ENCODE measurements around the gene HDAC10.

Gene HDAC10

DNA sequence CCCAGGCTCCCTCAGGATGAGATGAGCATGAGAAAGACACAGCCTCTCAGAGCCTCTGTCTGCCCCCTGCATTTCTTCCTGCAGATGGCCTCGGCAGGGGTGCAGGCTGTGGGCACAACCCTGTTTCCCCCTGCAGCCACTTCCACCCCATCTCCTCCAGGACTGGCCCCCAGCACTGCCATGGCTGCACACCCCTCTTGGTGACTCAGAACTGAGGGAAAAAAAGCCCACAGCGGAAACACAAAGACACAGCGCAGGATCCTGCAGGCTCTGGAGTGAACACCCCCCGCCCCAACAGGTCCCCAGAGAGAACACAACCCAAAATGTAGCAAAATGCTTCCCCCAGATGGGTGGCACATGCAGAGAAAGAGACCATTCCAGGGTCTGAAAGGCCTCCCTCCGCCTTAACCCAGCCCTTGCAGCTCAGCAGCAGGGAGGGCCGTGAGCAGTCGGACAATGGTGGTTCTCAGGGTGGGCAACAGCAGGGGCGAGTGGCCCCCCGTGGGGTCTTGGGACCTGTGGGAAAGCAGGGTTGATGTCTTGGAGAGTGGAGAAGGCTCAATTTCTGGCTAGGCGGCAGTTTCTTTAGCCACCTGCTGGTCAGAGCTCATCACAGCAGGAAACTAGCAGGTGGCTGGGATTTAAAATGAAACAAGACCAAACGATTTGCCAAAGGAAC lies 14.2 kb downstream of the HDAC10 start:
- DNase-seq (ENCODE audit: low read depth): no peak

DNA sequence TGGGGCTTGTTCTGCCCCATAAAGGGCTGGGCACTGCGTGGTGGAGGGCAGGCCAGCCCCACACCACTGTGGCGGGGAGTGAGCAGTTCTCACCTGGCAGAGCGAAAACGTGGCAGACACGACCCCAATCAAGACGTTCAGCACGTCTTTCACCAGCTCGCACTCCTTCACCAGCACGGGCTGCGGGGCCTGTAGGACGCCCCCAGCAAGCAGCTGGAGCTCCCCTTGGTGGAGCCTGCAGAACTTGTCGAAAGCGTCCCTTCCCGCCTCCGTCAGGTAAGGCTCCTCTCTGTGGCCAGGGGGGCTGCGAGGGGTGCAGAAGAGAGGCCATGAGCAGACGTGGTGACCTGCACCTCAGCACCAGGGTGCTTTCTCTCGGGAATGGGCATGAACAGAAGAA lies 17.8 kb downstream of the HDAC10 start:
- no peak for DNase-seq (ENCODE audit: low read depth)

DNA sequence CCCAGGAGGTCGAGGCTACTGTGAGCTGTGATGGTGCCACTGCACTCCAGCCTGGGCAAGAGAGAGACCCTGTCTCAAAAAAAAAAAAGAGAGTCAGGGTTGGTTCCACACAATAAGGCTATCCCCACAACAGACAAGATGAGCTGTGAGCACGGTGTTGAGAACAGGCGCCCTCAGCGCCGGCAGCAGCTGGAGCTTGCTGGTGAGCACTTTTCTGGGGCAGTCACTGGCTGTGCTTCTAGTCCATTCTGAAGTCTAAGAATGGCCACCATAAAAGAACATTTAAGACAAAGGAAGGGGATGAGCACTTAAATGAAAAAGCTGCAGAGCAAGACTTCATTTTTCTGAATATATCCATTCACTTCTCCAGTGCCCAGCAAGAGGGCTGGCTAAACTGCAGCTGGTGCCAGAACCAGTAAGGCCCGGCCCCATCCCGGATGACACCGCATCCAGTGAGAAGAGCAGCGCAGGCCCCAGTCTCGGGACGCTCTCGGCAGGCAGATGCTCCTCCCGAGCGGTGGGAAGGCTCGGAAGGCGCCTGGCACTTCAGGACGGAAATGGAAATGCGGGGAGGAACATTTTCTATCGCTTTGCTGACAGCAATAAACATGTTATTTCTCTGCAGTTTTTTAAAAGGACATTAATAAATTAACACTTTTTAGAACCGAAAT lies 18.4 kb downstream of the HDAC10 start:
- DNase-seq (ENCODE audit: low read depth): no peak

DNA sequence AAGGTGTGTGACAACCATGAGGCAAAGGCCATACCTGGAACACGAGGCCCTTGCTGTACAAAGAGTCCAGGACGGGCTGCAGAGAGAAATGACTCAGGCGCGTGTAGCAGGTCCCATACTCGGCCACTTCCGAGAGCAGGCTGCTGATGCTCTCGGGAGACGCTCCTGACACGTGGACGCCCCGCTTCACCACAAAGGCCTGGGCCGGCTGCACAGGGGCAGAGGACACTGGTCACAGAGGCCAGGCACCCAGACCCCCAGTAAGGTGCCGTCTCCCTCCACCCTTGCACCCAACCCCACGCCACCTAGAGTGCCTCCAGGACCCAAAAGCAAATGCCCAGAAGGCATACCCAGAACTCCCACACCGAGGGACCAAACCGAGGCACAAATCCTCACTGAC lies 21.7 kb downstream of the HDAC10 start:
- no peak for DNase-seq (ENCODE audit: low read depth)

DNA sequence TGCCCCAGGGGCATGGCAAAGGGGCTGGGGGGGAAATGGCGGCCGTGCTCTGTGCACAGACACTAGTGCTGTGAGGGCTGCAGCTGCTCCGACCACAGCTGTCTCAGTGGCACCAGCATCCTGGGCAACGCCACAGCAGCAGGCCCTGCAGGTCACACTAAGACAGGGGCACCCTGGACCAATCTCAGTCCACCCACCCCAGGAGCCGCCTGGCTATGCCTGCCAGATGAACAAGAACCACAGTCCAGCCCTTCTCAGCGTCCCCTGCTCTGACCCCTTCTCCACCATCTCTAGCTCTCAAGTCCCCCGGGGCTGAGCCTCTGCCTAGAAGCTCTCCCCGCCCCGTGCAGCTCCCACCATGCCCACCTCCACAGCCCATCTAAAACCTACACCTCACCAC lies 22.7 kb downstream of the HDAC10 start:
- DNase-seq (ENCODE audit: low read depth): no peak

DNA sequence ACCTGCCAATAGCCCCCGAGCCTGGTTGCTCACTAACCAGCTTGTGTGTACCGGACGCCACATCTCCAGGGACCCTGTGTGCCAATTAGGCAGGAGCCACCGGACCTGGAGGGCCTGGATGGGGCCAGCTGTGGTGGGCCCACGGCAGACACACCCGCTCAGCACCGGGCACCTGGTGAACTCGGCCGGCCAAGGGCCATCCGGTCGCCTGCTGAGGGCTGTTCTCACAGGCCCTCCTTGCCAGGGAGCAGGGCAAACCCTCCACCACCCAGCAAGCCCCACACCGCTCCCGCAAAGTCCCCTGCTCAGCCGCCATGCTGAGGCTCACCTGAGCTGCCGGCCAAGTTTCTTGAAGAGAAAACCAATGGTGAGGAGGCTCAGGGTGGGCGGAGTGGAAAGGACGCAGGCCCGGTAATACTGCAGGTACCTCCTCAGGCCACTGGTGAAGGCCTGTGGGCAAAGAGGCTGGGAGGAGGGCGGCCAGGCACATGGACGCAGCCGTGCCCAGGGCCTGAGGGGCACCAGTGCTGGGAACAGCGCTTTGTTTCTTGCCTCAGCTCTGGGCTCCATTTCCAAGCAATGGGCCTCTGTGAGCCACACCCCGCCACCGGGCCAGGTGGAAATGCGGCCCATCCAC lies 23.4 kb downstream of the HDAC10 start:
- DNase-seq (ENCODE audit: low read depth): no peak

DNA sequence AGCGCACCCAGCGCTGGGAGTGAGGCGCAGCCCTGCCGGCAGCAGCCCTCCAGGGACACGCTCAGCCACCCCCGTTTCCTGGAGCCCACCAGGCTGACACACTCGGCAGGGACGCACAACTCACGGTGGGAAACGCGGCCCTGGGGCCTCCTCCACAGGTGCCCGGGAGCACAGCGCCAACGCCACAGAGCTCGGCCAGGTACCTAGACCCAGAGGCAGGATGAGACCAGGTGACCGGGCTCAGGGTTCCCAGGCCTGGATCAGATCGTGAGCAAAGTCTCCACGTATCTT lies 24.2 kb downstream of the HDAC10 start:
- DNase-seq (ENCODE audit: low read depth): no peak

DNA sequence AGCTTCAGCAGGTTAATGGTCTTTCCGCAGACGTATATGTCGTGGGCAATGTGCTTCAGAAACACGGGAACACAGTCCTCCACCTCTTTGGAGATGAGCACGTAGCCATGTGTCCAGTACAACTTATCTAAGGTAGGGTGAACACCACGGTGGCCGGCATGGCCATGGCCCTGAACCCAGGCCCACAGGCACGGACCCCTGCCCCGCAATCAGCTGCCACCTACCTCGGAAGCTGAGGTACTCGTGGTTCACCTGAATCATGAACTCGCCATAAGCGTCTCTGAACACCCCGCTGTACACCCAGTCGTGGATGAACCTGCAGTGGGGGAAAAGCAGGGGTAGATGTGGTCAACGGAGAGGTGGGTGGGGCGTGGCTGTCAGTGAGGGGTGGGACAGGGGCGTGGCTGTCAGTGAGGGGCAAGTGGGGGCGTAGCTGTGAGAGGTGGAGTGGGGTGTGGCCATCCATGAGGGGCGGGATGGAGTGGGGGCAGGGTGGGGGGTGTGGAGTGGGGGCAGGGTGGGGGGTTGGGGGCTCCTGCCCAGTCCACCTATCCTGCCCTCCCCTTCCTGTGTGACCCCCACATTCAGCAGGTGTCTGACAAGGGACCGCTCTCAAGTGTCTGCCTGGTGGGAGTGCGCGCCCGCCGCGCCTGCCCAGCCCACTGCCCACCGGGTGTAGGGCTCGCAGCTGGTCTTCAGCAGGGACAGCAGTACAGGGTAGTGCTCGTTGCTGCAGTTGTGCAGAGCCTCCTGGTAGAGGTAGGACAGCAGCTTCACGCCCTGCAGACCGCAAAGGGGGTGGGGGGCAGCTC lies 24.8 kb downstream of the HDAC10 start:
- no peak for DNase-seq (ENCODE audit: low read depth)

DNA sequence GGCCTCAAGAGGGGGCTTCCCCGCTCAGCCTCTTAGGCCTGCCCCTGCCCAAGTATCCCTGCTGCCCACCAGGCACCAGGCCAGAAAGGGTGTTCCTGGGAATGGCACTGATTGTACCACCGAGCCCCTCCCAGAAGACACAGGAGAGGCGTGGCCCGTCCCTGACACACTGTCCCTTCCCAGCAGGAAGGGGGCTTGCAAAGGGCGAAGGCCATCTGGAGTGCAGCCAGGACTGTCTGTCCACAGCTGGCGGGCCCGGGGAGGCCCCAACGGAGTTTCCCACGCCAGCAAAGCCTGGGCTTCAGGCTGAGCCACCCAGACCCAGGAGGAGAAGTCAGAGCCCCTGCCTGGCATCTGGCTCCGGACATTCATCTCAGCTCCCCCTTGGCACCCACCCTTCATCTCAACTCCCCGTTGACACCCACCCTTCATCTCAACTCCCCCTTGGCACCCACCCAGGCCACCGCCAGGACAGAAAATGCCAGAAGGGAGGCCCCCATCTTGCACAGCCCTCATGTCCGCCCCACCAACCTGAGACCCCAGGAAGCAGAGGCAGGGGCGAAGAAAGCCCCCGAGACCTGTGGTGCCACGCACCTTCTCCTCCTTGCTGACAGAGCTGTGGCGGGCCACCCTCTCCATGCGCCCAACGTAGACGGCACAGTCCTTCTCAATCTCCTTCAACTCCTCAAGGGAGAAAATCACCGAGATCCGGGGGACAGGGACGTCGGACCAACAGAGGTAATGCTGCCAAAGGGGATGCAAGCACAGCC lies 25.7 kb downstream of the HDAC10 start:
- no peak for DNase-seq (ENCODE audit: low read depth)

DNA sequence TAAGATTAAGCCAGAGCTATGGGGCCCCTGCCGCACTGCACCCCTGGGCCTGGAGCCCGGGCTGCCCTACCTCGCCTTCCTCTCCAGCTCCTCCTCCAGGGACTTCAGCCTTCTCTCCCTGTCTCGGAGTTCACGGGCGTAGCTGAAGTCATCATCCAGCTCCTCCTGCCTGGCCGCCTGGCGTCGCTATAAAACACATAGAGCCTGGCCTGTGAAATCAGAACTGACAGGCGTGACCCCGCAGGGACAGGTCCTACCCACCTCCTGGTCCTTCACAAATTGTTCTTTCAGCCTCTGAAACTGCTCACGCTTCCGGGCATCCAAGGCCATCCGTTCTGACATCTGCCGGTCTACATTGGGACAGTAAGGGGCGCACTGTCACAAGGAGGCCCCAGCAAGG lies 27.0 kb downstream of the HDAC10 start:
- no peak for DNase-seq (ENCODE audit: low read depth)

DNA sequence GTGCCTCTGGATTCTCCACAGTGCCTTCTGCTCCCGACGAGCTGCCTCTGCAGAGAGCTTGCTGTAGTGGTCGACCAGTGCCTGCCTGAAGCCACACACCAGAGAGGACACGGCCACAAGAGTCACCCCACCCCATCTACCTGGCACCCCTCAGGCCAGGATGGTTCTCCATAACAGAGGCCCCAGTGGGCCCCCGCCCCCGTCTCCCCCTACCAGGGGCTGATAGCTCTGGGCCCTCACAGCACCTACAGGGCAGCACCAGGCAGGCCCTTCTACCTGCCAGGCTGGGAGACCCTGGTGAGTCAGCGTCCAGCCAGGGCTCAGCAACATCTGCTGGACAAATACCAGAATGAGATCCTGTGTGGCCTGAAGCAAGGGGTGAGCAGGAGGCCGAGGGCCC lies 28.6 kb downstream of the HDAC10 start:
- no peak for DNase-seq (ENCODE audit: low read depth)

DNA sequence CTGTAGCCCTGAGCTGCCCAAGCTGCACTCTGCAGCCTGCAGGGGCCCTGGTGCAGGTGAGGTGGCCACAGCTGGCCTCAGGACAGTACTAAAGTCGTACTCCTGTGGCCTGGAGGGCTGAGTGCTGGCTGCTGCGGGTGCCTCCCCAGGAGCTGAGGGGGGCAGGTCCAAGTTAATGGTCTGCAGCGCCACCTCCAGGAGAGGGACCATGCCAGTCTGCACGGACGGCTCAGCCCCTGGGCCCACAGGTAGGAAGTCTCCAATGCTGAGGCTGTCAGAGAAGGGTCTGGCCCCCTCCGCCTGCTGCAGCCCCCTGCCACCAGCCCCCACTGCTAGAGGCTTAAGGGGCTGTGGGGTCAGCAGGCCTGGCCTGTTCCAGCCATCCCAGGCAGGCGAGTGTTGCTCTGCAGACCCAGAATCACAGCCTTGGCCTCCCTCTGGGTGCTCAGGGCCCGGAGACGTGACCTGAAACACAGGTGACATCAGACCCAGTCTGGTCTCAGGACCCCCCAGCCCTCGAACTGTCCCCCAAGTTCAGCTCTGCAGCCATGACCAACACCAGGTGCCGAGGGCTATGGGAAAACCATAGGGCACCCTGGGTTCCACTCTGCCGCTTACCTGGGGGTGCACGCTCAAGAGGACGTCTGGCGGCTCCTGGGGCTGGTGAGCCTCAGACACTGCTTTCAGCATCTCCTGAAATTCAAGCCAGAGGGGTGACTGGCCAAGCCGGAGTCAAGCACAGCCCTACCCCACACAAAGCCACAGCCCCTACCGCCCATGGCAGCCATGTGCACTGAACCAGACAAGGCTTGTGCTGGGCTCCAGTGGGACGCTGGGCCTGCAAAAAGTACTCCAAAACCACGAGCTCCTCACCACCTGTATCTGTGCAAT lies 29.4 kb downstream of the HDAC10 start:
- DNase-seq (ENCODE audit: low read depth): no peak

DNA sequence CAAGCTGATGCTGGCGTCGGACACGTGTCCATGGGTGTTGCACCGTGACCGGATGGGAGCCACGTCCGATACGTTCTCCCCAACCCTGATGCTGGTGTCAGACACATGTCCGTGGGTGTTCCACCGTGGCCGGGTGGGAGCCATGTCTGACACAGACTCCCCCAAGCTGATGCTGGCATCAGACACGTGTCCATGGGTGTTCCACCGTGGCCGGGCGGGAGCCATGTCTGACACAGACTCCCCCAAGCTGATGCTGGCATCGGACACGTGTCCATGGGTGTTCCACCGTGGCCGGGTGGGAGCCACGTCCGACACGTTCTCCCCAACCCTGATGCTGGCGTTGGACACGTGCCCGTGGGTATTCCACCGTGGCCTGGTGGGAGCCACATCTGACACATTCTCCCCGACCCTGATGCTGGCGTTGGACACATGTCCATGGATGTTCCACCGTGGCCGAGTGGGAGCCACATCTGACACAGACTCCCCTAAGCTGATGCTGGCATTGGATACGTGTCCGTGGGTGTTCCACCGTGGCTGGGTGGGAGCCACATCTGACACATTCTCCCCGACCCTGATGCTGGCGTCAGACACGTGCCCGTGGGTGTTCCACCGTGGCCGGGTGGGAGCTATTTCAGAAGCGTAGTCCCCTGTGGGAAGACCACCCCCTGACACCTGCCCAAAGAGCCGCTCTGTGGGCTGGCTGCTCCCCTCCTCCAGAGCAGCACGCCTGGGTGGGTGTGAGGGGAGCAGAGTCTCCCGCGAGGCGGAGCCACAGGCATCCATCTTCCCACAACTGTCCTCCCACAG lies 30.3 kb downstream of the HDAC10 start:
- no peak for DNase-seq (ENCODE audit: low read depth)

DNA sequence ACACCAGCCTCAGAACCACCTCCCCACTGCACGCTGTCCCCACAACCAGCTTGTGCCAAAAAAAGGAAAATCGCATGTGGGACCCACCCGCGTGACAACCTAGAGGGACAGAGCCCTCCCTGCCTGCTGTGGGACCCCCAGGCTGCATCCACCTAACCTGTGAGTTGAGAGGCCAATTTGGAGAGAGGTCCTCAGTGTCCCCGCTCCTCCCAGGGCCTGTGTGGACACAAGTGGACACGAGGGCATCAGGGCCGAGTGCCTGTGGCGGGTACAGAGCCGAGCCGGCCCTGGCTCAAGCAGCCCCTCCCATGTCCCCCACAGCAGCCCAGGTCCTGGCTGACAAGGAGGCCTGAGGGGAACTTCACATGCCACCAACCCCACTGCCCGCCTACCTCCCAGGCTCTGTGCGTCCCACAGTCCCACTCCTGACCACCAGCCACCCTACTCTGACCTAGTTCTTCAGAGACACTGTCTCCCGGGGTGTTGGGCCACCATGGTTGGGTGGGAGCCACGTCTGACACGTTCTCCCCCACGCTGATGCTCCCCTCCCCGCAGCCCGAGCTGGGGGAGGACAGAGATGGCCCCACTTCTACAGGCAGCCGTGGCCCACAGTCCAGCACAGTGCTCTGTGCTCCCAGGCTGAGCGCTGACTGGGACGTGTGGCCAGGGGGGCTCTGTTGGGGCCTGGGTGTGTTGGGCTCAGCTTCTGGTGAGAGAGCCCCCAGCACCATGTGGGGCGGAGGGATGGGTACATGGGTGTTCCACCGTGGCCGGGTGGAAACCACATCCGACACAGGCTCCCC lies 31.1 kb downstream of the HDAC10 start:
- DNase-seq (ENCODE audit: low read depth): no peak

DNA sequence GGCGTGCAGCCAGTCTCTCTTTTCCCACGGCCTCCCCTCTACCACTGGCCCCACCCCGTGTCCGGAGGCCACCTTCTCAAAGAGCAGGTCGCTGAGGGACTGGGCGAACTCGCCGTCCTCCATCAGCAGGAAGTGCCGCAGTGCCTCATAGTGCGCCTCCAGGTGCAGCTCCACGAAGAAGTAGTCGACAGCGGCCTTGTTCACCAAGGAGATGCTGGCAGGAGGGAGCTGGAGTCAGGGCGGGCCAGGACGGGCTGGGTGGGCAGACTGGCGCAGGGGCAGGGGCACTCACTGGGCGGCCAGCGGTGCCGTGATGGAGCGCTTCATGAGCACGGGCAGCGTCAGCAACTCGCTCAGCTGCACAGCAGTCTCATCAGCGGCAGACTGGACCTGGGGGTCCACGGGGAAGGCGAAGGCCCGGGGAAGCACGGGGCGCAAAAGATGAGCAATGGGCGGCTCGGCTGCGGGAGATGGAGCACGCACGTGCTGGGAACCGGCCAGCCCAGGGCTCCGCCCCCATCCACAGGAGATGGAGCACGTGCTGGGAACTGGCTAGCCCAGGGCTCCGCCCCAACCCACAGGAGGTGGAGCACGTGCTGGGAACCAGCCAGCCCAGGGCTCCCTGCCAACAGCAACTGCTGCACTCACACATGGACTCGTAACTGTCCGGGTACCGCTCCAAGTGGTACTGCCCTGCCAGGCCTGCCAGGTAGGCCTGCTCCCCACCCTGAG lies 31.9 kb downstream of the HDAC10 start:
- DNase-seq (ENCODE audit: low read depth): no peak

DNA sequence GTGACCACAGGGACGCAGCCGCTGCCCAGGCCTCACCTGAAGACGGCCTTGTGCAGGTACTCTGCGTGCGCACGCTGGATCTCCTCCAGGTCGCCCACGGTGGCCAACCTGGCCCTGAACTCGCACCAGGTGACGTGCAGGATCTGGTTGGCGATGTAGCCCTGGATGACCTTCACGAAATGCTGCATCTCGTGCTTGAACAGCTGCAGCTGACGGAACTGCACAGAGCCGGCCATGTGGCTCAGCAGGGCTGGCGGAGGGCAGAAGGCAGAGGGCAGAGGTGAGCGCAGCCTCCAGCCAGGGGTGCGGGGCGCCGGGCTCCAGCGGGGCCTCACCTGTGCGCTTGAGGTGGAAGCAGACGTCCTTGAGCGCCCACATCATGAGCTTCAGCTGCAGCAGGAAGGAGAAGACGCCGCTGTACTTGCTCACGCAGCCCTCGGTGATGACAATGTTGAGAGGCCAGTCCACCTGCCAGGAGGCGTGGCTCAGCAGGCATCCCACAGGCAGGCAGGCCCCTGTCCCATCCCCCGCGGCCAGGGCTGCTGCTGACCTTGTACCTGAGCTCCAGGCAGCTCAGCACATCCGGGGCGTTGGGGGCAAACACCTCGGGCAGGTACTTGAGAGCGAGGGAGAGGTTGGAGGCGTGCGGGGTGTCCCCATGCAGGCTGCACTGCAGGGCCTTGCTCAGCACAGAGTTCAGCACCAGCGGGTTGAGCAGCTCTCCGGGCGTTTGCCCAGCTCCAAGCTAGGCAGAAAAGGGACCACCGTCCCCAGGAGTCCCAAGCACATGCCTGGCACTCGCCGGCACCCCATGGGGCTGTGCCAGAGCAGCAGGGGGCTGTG lies 32.7 kb downstream of the HDAC10 start:
- DNase-seq (ENCODE audit: low read depth): no peak

DNA sequence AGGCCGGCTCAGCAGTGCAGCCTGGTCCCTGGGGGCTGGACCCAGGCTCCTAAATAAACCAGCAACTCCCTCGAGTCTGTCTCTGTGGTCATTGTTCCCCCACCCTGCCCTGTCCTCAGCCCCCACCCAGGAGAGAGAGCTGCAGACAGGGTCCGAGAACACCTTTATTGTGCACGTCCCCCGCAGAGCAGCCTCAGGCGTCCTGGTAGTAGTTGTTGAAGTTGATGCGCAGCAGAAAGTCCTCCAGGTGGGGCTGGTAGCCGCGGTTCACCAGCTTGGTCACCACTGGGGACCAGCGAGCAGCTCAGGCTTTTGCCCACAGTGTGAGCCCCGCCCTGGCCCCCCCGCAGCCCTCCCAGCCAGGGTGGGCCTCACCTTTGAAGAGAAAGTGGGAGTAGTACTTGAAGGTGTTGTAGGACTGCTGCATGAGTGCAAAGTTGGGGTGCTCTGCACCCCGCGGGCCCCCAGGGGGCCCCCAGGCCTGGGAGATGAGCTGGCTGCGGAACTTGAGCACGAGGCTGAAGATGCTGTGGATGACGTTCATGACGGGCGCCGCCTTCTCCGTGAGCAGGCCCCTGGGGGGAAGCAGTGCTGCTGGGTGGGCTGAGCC lies 33.4 kb downstream of the HDAC10 start:
- DNase-seq (ENCODE audit: low read depth): no peak
